ENCODE results near the gene MAMLD1.

MAMLD1 gene

GRCh38 chrX:150371877-150372276 is 8.8 kb downstream of the MAMLD1 start:
- Histone ChIP-seq H3F3A (ENCODE audit: insufficient read depth) (no peaks in the 10 kb centered on the region), H3K27ac (ENCODE audit: low read depth, low read length) (no peak overlapping the region), H3K27me3 (ENCODE audit: low read length) (no peaks in the 10 kb centered on the region), H3K9me3 (ENCODE audit: insufficient read depth, low read length) (no peaks in the 10 kb centered on the region), H2AFZ (ENCODE audit: low read depth, low read length, severe bottlenecking) (no peak overlapping the region), H3K79me2 (ENCODE audit: insufficient read depth, low read length) (no peaks in the 10 kb centered on the region), H3K9ac (ENCODE audit: low read length) (no peak overlapping the region), H3K9me2 (replicated peaks; ENCODE audit: insufficient read depth, low read length) (no peaks in the 10 kb centered on the region), H3K4me3 (ENCODE audit: insufficient read depth, low read length, poor library complexity, severe bottlenecking) (no peak overlapping the region), H3K4me2 (ENCODE audit: low read depth, low read length, poor library complexity, severe bottlenecking) (no peak overlapping the region), H3K36me3 (ENCODE audit: low read length) (no peaks in the 10 kb centered on the region), H4K20me1 (ENCODE audit: low read depth, low read length) (no peaks in the 10 kb centered on the region)
- no peak for TF ChIP-seq CTCF (IDR thresholded peaks at IDR 0.05; ENCODE audit: insufficient read depth, low read length, poor library complexity, severe bottlenecking)
- TF ChIP-seq EZH2phosphoT487 (conservative IDR thresholded peaks at IDR 0.05; ENCODE audit: low read length), result no peak

- no peaks in the 10 kb centered on the region for H3K79me2 ChIP-seq (ENCODE audit: insufficient read depth, low read length)
- H3K36me3 ChIP-seq (ENCODE audit: low read length), result no peaks in the 10 kb centered on the region
- no peak overlapping the region for H3K9ac ChIP-seq (ENCODE audit: low read length)
- H3F3A ChIP-seq (ENCODE audit: insufficient read depth), result no peaks in the 10 kb centered on the region
- no peak overlapping the region for H3K4me2 ChIP-seq (ENCODE audit: low read depth, low read length, poor library complexity, severe bottlenecking)
- H3K27me3 ChIP-seq (ENCODE audit: low read length), result no peaks in the 10 kb centered on the region
- TF ChIP-seq CTCF (IDR thresholded peaks at IDR 0.05; ENCODE audit: insufficient read depth, low read length, poor library complexity, severe bottlenecking) (no peak), EZH2phosphoT487 (conservative IDR thresholded peaks at IDR 0.05; ENCODE audit: low read length) (no peak)
- no peak overlapping the region for H2AFZ ChIP-seq (ENCODE audit: low read depth, low read length, severe bottlenecking)
- H3K4me3 ChIP-seq (ENCODE audit: insufficient read depth, low read length, poor library complexity, severe bottlenecking), result no peak overlapping the region
- H3K9me3 ChIP-seq (ENCODE audit: insufficient read depth, low read length), result no peaks in the 10 kb centered on the region
- no peaks in the 10 kb centered on the region for H4K20me1 ChIP-seq (ENCODE audit: low read depth, low read length)
- no peak overlapping the region for H3K27ac ChIP-seq (ENCODE audit: low read depth, low read length)
- H3K9me2 ChIP-seq (replicated peaks; ENCODE audit: insufficient read depth, low read length), result no peaks in the 10 kb centered on the region
Observed at GRCh38 chrX:150372280-150372679, 9.2 kb downstream of the MAMLD1 start.

GRCh38 chrX:150372756-150373155 is 9.6 kb downstream of the MAMLD1 start:
- Histone ChIP-seq H4K20me1 (ENCODE audit: low read depth, low read length) (no peaks in the 10 kb centered on the region), H3K27ac (ENCODE audit: low read depth, low read length) (no peak overlapping the region), H2AFZ (ENCODE audit: low read depth, low read length, severe bottlenecking) (no peak overlapping the region), H3K27me3 (ENCODE audit: low read length) (no peaks in the 10 kb centered on the region), H3K36me3 (ENCODE audit: low read length) (no peaks in the 10 kb centered on the region), H3F3A (ENCODE audit: insufficient read depth) (no peaks in the 10 kb centered on the region), H3K79me2 (ENCODE audit: insufficient read depth, low read length) (no peaks in the 10 kb centered on the region), H3K4me2 (ENCODE audit: low read depth, low read length, poor library complexity, severe bottlenecking) (no peak overlapping the region), H3K9me2 (replicated peaks; ENCODE audit: insufficient read depth, low read length) (no peaks in the 10 kb centered on the region), H3K9me3 (ENCODE audit: insufficient read depth, low read length) (no peaks in the 10 kb centered on the region), H3K9ac (ENCODE audit: low read length) (no peak overlapping the region), H3K4me3 (ENCODE audit: insufficient read depth, low read length, poor library complexity, severe bottlenecking) (no peak overlapping the region)
- no peak for TF ChIP-seq CTCF (IDR thresholded peaks at IDR 0.05; ENCODE audit: insufficient read depth, low read length, poor library complexity, severe bottlenecking)
- no peak for TF ChIP-seq EZH2phosphoT487 (conservative IDR thresholded peaks at IDR 0.05; ENCODE audit: low read length)

All from SU-DHL-6 (cell line).